HG03280 (cell line): ENCODE measurements around the gene FAM107B.
"Not testable (repeated sequence)": the region's sequence is repeated elsewhere in the genome, so short reads cannot be mapped to it uniquely, and the experiment has no call there.

Source experiments
- ATAC-seq: cut with Tn5 transposase; IDR thresholded peaks from one replicate; pipeline ENCODE4 v1.9.1; 2021; ENCODE audit warnings: mild to moderate bottlenecking, moderate library complexity; ENCODE audit not compliant: unreplicated experiment

The FAM107B gene

GRCh38 chr10:14737808-14738545 is 36.7 kb downstream of the FAM107B start:
- ATAC-seq = no peak

- ATAC-seq = no peak
These were observed 38.1 kb downstream of the FAM107B start for GRCh38 chr10:14736600-14737081.

- ATAC-seq = no peak
These were observed 38.7 kb downstream of the FAM107B start for GRCh38 chr10:14736043-14736442.

- no peak for ATAC-seq
These were observed 42.7 kb downstream of the FAM107B start for GRCh38 chr10:14731875-14732512.

GRCh38 chr10:14728346-14728745 is 46.4 kb downstream of the FAM107B start:
- no peak for ATAC-seq

GRCh38 chr10:14727924-14728323 is 46.8 kb downstream of the FAM107B start:
- no peak for ATAC-seq

GRCh38 chr10:14727465-14727864 is 47.2 kb downstream of the FAM107B start:
- no peak for ATAC-seq

GRCh38 chr10:14724931-14725330 is 49.8 kb downstream of the FAM107B start:
- no peak for ATAC-seq

GRCh38 chr10:14723052-14723689 is 51.5 kb downstream of the FAM107B start:
- no peak for ATAC-seq

- no peak for ATAC-seq
These were observed 57.1 kb downstream of the FAM107B start for GRCh38 chr10:14717552-14717951.

- no peak for ATAC-seq
These were observed 61.7 kb downstream of the FAM107B start for GRCh38 chr10:14712991-14713424.

- ATAC-seq = not testable (repeated sequence)
These were observed 65.4 kb downstream of the FAM107B start for GRCh38 chr10:14709344-14709743.

GRCh38 chr10:14707481-14707880 is 67.2 kb downstream of the FAM107B start:
- ATAC-seq = no peak

- ATAC-seq = no peak
These were observed 69.0 kb downstream of the FAM107B start for GRCh38 chr10:14705548-14706230.

GRCh38 chr10:14703631-14704001 is 71.1 kb downstream of the FAM107B start:
- no peak for ATAC-seq

- no peak for ATAC-seq
These were observed 73.2 kb downstream of the FAM107B start for GRCh38 chr10:14701466-14701865.

GRCh38 chr10:14700546-14700945 is 74.2 kb downstream of the FAM107B start:
- ATAC-seq = no peak

- ATAC-seq = no peak
These were observed 75.2 kb downstream of the FAM107B start for GRCh38 chr10:14699482-14699881.

GRCh38 chr10:14698829-14699170 is 75.9 kb downstream of the FAM107B start:
- ATAC-seq = no peak

GRCh38 chr10:14698111-14698828 is 76.4 kb downstream of the FAM107B start:
- no peak for ATAC-seq

- ATAC-seq = no peak
These were observed 77.4 kb downstream of the FAM107B start for GRCh38 chr10:14697281-14697680.
